ENCODE results near the gene CELSR1. TPM values are rescaled to one million over a fixed set of nuclear protein-coding genes. Genes with fewer than 3 reads are reported as not detected.

The CELSR1 gene
- total RNA-seq, 1 donor from 2014 or later = 32.9 TPM

DNA sequence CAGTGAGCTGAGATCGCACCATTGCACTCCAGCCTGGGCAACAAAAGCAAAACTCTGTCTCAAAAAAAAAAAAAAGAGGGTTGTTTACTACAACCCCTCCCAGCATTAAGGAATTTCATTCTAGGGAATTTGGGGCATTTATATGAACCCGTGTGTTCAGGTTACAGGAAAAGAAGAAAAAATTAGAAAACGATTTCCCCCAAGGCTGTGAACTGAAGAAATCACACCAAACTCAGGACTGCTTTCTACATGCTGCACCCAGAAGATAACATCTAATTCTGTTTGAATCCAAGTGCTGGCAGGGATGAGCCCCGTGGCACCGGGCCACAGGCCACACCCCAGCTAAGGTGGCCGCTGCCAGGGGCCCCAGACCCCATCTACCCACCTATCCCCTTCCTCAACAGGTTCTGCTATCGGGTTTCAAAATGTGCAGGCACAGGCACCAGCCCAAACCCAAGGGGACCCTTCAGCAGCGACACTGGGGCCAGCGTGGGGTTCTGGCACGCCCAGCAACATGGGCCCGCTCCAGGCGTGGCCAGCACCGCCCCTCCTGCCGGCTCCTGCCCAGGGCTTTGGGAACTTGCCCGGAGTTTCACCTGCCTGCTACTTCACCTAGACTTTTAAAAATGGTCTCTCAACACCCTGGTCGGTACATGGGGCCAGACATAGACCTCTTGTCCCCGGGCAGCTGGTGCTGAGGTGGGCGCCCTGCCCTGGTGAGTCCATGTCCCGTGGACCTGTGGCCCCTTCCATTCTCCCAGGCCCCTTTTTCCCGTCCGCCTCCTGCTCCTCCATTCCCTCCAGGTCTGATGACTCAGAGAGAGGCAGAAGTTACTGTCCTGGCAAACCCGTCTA, 11.8 kb downstream of the CELSR1 start:
- no peaks in the 10 kb centered on the region for H3K9me3 ChIP-seq
- H3K4me3 ChIP-seq = no peak overlapping the region
- H3K27ac ChIP-seq = no peak overlapping the region
- no peaks in the 10 kb centered on the region for H3K27me3 ChIP-seq
- DNase-seq (ENCODE audit: extremely low spot score in 2 of 2) = no peak
- no peaks in the 10 kb centered on the region for H3K36me3 ChIP-seq
- TF ChIP-seq POLR2AphosphoS5 (IDR thresholded peaks at IDR 0.05; ENCODE audit: insufficient read depth in 1 of 2, low read depth in 1 of 2) (no peak), POLR2A (IDR thresholded peaks at IDR 0.05) (no peak)
- TF ChIP-seq, protein P1, sequence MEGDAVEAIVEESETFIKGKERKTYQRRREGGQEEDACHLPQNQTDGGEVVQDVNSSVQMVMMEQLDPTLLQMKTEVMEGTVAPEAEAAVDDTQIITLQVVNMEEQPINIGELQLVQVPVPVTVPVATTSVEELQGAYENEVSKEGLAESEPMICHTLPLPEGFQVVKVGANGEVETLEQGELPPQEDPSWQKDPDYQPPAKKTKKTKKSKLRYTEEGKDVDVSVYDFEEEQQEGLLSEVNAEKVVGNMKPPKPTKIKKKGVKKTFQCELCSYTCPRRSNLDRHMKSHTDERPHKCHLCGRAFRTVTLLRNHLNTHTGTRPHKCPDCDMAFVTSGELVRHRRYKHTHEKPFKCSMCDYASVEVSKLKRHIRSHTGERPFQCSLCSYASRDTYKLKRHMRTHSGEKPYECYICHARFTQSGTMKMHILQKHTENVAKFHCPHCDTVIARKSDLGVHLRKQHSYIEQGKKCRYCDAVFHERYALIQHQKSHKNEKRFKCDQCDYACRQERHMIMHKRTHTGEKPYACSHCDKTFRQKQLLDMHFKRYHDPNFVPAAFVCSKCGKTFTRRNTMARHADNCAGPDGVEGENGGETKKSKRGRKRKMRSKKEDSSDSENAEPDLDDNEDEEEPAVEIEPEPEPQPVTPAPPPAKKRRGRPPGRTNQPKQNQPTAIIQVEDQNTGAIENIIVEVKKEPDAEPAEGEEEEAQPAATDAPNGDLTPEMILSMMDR (IDR thresholded peaks at IDR 0.05) = no peak
- H3K4me1 ChIP-seq = peaks cover 22% of the 10 kb centered on the region
- intact Hi-C loops (cut with DNase I) = no loop called here

DNA sequence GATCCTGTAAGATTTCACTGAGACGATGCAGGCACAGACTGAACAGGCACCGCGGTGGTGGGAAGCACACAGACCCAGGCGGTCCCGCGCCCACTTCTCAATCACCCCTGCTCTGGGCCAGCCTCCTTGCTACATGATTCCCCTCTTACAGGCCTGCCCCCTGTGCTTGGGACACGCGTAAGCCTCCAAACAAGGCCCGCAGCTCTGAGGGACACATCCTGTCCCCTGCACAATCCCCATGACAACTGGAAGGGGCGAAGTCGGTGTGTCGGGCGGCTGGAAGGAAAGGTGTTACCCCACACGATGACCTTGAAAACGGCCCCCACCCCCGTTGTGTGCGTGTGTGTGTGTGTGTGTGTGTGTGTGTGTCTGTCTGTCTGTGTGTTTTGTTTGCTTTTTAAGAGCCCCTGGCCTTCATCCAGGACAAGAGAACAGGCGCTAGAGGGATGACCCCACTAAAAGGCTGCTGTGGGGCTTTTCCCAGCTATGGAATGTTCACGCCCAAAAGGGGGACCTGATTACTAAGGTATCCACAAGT, 13.1 kb downstream of the CELSR1 start:
- peaks cover 20% of the 10 kb centered on the region for H3K4me1 ChIP-seq
- TF ChIP-seq POLR2A (IDR thresholded peaks at IDR 0.05) = no peak
- TF ChIP-seq, protein P1 (IDR thresholded peaks at IDR 0.05) = no peak
- TF ChIP-seq POLR2AphosphoS5 (IDR thresholded peaks at IDR 0.05; ENCODE audit: insufficient read depth in 1 of 2, low read depth in 1 of 2) = no peak
- no peaks in the 10 kb centered on the region for H3K36me3 ChIP-seq

DNA sequence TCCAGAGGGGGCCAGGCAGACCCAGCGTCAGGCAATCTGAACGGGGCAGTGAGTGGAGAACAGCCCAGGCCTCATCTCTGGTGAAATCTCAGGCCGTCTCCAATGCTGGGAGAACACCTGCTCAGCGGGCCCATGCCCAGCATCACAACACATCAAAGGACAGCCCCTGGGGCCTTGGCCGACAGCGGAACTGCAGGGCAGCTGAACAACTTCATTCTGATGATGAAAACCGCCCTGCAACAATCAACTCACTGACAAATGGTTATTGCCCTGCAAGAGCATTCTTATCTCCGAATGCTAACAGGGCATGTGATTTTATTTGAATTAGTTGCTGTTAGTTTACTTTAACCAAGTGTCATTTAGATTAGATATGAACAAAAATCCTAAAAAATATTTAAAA, 14.6 kb downstream of the CELSR1 start:
- TF ChIP-seq POLR2AphosphoS5 (IDR thresholded peaks at IDR 0.05; ENCODE audit: insufficient read depth in 1 of 2, low read depth in 1 of 2) (no peak), POLR2A (IDR thresholded peaks at IDR 0.05) (no peak)
- TF ChIP-seq, protein P1 (IDR thresholded peaks at IDR 0.05) = no peak
- intact Hi-C loops (cut with DNase I) = no loop called here
- Histone ChIP-seq H3K4me1 (peaks cover 20% of the 10 kb centered on the region), H3K36me3 (no peaks in the 10 kb centered on the region), H3K9me3 (no peaks in the 10 kb centered on the region), H3K27ac (no peak overlapping the region), H3K27me3 (no peaks in the 10 kb centered on the region), H3K4me3 (no peak overlapping the region)
- no peak for DNase-seq (ENCODE audit: extremely low spot score in 2 of 2)

More for the DNA sequence above, 13.1 kb downstream of the CELSR1 start:
- H3K27me3 ChIP-seq = no peaks in the 10 kb centered on the region
- no peak overlapping the region for H3K27ac ChIP-seq
- no peaks in the 10 kb centered on the region for H3K9me3 ChIP-seq
- H3K4me3 ChIP-seq = no peak overlapping the region
- intact Hi-C loops (cut with DNase I) = no loop called here
- DNase-seq (ENCODE audit: extremely low spot score in 2 of 2) = no peak

DNA sequence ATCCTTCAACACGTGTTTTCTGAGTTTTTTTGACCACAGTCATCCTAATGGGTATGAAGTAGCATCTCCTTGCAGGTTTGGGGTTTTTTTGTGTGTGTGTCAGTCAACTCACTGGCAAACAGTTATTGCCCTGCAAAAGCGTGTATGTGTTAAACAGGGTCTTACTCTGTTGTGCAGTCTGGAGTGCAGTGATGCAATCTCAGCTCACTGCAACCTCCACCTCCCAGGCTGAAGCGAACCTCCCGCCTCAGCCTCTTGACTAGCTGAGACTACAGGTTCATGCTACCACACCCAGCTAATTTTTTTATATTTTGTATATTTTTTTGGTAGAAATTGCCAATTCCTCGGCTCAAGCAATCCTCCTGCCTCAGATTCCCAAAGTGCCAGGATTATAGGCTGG, 15.4 kb downstream of the CELSR1 start:
- Histone ChIP-seq H3K9me3 (no peaks in the 10 kb centered on the region), H3K27me3 (no peaks in the 10 kb centered on the region), H3K27ac (no peak overlapping the region), H3K4me3 (no peak overlapping the region), H3K4me1 (peaks cover 20% of the 10 kb centered on the region), H3K36me3 (no peaks in the 10 kb centered on the region)
- TF ChIP-seq POLR2A (IDR thresholded peaks at IDR 0.05) (no peak), POLR2AphosphoS5 (IDR thresholded peaks at IDR 0.05; ENCODE audit: insufficient read depth in 1 of 2, low read depth in 1 of 2) (no peak)
- TF ChIP-seq, protein P1 (IDR thresholded peaks at IDR 0.05) = no peak
- intact Hi-C loops (cut with DNase I) = no loop called here
- DNase-seq (ENCODE audit: extremely low spot score in 2 of 2) = no peak

DNA sequence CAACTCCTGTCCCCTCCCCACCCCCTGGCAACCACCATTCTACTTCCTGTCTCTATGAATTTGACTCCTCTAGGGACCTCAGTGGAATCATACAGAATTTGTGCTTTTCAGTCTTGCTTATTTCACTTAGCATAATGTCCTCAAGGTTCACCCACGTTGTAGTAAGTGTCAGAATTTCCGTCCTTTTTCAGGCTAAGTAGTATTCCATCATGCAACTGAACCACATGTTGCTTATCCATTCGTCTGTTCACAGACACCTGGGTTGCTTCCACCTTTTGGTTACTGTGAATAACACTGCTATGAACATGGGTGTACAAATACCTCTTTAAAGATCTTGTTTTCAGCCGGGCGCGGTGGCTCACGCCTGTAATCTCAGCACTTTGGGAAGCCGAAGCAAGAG, 16.5 kb downstream of the CELSR1 start:
- H3K4me3 ChIP-seq = no peak overlapping the region
- intact Hi-C loops (cut with DNase I) = no loop called here
- no peak overlapping the region for H3K27ac ChIP-seq
- TF ChIP-seq POLR2AphosphoS5 (IDR thresholded peaks at IDR 0.05; ENCODE audit: insufficient read depth in 1 of 2, low read depth in 1 of 2) (no peak), POLR2A (IDR thresholded peaks at IDR 0.05) (no peak)
- TF ChIP-seq, protein P1 (IDR thresholded peaks at IDR 0.05) = no peak
- no peak for DNase-seq (ENCODE audit: extremely low spot score in 2 of 2)
- H3K36me3 ChIP-seq = no peaks in the 10 kb centered on the region
- H3K27me3 ChIP-seq = no peaks in the 10 kb centered on the region
- H3K9me3 ChIP-seq = no peaks in the 10 kb centered on the region
- peaks cover 13% of the 10 kb centered on the region for H3K4me1 ChIP-seq

Measured in vagina (tissue), 2 donors.